Ishikawa (cell line): Measurements from ENCODE around the gene SRRM1.
A peak's percentile ranks its signal among the peaks of the same experiment; 100 is the strongest.

Source experiments
- CEBPB ChIP-seq: IDR thresholded peaks from 2 replicates; pipeline ENCODE4 v1.6.1; 2012
- CREB1 ChIP-seq: IDR thresholded peaks from 2 replicates; pipeline ENCODE4 v1.6.1; 2012; ENCODE audit warnings: low read depth
- EGR1 ChIP-seq: IDR thresholded peaks from 2 replicates; pipeline ENCODE4 v1.6.1; 2012
- EP300 ChIP-seq: IDR thresholded peaks from 2 replicates; pipeline ENCODE4 v1.6.1; 2012; ENCODE audit warnings: borderline replicate concordance
- FOXM1 ChIP-seq: IDR thresholded peaks from 2 replicates; pipeline ENCODE4 v1.6.1; 2012; ENCODE audit warnings: low read depth, borderline replicate concordance
- NFIC ChIP-seq: IDR thresholded peaks from 2 replicates; pipeline ENCODE4 v1.6.1; 2012
- RAD21 ChIP-seq: IDR thresholded peaks from 2 replicates; pipeline ENCODE4 v1.6.1; 2012; ENCODE audit warnings: low read depth
- TAF1 ChIP-seq: IDR thresholded peaks from 2 replicates; pipeline ENCODE4 v1.6.1; 2012; ENCODE audit warnings: low read depth, mild to moderate bottlenecking
- TCF12 ChIP-seq: IDR thresholded peaks from 2 replicates; pipeline ENCODE4 v1.6.1; 2012; ENCODE audit warnings: low read depth
- TEAD4 ChIP-seq: IDR thresholded peaks from 2 replicates; pipeline ENCODE4 v1.6.1; 2012
- YY1 ChIP-seq: IDR thresholded peaks from 2 replicates; pipeline ENCODE4 v1.6.1; 2012; ENCODE audit warnings: low read depth
- ZBTB7A ChIP-seq: IDR thresholded peaks from 2 replicates; pipeline ENCODE4 v1.6.1; 2012; ENCODE audit warnings: low read depth
- TF ChIP-seq, protein P1 (sequence below): IDR thresholded peaks from 2 replicates; pipeline ENCODE4 v1.6.1; 2012; ENCODE audit warnings: low read depth, mild to moderate bottlenecking
- TF ChIP-seq, protein P2 (sequence below): IDR thresholded peaks from 2 replicates; pipeline ENCODE4 v1.6.1; 2012
- TF ChIP-seq, protein P3 (sequence below): IDR thresholded peaks from 2 replicates; pipeline ENCODE4 v1.6.1; 2012

SRRM1 gene

DNA sequence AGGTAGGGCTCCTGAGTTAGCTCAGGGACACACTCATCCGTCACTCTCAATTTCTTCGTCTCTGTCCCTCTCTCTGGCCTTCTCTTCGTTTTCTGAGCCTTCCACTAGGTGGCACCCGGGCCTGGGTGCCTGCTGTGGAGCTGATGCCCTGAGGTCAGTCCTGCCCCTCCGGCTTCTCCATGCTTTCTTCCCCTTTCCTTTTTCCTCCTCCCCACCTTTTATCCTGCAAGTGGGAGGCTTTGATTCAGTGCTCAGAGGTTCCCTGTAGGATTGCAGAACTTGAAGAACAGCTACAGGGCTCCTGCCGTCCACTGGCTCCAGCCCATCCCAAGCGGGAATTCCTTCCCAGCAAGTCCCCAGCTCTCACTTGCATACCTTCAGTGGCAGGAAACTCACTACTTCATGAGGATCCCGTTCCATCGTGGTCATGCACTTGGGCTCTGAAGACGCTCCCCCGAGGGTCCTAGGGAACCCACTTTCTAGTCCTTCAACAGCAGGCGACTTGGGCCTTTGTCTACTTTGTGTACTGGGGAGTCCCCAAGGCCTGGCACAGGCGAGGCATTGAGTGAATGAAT is 45.6 kb downstream of the SRRM1 start:
- no peak for TF ChIP-seq EGR1
- 0 out of 2 replicates have a peak, but pooled peaks have one; percentile 12 for TF ChIP-seq EP300
- peak; percentile 99 for TF ChIP-seq RAD21
- TF ChIP-seq, protein P1, sequence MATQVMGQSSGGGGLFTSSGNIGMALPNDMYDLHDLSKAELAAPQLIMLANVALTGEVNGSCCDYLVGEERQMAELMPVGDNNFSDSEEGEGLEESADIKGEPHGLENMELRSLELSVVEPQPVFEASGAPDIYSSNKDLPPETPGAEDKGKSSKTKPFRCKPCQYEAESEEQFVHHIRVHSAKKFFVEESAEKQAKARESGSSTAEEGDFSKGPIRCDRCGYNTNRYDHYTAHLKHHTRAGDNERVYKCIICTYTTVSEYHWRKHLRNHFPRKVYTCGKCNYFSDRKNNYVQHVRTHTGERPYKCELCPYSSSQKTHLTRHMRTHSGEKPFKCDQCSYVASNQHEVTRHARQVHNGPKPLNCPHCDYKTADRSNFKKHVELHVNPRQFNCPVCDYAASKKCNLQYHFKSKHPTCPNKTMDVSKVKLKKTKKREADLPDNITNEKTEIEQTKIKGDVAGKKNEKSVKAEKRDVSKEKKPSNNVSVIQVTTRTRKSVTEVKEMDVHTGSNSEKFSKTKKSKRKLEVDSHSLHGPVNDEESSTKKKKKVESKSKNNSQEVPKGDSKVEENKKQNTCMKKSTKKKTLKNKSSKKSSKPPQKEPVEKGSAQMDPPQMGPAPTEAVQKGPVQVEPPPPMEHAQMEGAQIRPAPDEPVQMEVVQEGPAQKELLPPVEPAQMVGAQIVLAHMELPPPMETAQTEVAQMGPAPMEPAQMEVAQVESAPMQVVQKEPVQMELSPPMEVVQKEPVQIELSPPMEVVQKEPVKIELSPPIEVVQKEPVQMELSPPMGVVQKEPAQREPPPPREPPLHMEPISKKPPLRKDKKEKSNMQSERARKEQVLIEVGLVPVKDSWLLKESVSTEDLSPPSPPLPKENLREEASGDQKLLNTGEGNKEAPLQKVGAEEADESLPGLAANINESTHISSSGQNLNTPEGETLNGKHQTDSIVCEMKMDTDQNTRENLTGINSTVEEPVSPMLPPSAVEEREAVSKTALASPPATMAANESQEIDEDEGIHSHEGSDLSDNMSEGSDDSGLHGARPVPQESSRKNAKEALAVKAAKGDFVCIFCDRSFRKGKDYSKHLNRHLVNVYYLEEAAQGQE = no peak
- no peak for TF ChIP-seq TCF12
- TF ChIP-seq CREB1 = no peak

DNA sequence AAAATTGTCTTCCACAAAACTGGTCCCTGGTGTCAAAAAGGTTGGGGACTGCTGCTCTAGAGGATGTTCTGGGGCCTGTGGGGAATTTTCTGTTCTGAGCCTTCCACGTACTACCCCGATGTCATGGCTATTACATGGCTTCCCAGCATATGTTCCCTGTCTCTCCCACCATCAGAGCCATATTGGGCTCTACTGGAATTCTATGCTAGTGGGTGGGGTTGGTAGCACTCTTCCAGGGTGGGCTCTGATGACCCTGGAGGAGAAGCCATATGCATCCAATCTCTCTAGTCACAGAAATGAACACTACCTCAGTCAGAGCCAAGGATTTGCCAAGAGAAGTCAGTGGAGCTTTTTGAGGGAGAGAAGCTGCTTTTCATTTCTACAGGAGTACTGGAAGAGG is 47.9 kb downstream of the SRRM1 start:
- no peak for TF ChIP-seq TAF1
- TF ChIP-seq CREB1 = no peak
- TF ChIP-seq EP300 = no peak
- TF ChIP-seq, protein P1 = no peak
- no peak for TF ChIP-seq CEBPB
- no peak for TF ChIP-seq RAD21
- TF ChIP-seq EGR1 = no peak

DNA sequence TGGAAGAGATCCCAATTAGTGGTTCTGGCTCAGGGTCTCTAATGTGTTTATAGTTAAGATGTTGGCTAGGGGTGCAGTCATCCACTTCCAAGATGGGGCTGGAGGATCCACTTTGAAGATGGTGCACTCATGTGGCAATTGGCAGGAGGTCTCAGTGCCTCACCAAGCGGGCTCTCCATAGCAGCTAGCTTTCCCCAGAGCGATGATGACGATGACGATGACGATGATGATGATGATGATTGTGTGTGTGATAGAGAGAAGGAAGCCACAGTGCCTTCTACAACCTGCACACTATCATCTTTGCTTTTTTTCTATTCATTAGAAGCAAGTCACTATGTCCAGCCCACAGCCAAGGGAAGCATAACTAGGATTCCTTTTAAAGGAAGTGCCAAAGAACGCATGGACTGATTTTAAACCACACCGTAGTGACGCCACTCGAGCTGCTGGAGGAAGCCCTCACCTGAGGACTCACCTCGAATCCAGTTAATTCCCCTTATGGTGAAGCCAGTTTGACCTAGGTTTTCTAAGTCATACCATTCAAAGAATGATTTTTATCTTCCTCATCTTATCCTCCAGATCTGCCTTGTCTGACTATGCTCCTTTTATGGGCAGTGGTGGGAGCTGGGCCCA is 49.4 kb downstream of the SRRM1 start:
- TF ChIP-seq NFIC = no peak
- TF ChIP-seq FOXM1 = no peak
- TF ChIP-seq EP300 = no peak
- TF ChIP-seq, protein P1 = no peak
- TF ChIP-seq EGR1 = no peak
- TF ChIP-seq YY1 = no peak
- no peak for TF ChIP-seq RAD21
- TF ChIP-seq, protein P2, sequence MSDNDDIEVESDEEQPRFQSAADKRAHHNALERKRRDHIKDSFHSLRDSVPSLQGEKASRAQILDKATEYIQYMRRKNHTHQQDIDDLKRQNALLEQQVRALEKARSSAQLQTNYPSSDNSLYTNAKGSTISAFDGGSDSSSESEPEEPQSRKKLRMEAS = no peak
- TF ChIP-seq ZBTB7A = no peak
- TF ChIP-seq CEBPB = no peak
- TF ChIP-seq CREB1 = no peak
- TF ChIP-seq TEAD4 = no peak
- TF ChIP-seq, protein P3, sequence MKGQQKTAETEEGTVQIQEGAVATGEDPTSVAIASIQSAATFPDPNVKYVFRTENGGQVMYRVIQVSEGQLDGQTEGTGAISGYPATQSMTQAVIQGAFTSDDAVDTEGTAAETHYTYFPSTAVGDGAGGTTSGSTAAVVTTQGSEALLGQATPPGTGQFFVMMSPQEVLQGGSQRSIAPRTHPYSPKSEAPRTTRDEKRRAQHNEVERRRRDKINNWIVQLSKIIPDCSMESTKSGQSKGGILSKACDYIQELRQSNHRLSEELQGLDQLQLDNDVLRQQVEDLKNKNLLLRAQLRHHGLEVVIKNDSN = no peak
- no peak for TF ChIP-seq TCF12
- TF ChIP-seq TAF1 = no peak

DNA sequence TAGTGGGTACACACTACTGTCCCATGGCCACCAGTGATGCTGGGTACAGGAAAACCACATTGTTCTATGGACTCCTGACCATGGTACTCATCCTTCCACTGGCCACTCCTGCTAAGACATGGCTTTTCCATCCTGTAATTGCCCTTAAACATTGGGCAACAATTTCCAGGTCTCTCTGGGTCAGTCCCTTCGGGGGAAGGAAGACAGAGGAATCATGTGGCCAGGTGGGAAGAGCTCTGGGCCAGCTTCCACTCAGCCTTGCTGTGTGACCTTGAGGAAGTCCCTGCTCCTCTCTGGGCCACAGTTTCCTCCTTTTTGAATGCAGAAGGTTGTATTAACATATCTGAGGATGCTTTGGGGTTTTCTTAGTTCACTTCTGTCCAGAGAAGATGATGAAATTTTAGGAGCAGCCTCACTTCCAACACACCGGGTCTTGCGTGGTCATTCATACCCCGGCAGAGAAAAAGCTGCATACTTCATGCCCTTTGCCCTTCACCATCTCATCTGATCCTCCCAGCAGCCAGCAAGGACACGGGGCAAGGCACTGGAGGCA is 50.8 kb downstream of the SRRM1 start:
- TF ChIP-seq NFIC (no peak), RAD21 (no peak), EGR1 (no peak), EP300 (no peak), ZBTB7A (no peak), CEBPB (no peak), CREB1 (no peak), TEAD4 (no peak), YY1 (no peak), TCF12 (no peak), FOXM1 (no peak), TAF1 (no peak)
- TF ChIP-seq, protein P2 = no peak
- TF ChIP-seq, protein P3 = no peak
- TF ChIP-seq, protein P1 = no peak
